Upper lobe of left lung (tissue), 4 donors: ENCODE data around the gene CNTNAP2.
"Not testable (repeated sequence)": the region's sequence is repeated elsewhere in the genome, so short reads cannot be mapped to it uniquely, and the experiment has no call there.

ENCODE experiments used
- POLR2A ChIP-seq, 4 donors: fragments of 450-650 bp; IDR thresholded peaks; one replicate each; pipeline ENCODE4 v1.5.1; 2016 to 2017; ENCODE audit warnings: antibody characterized with exemption in 4 of 4, mild to moderate bottlenecking in 2 of 4
- TF ChIP-seq, protein P1 (sequence below), 6 experiments: fragments of 450-650 bp in 4 of 6; fragments of 200-600 bp in 2 of 6; sonication (generic) in 2 of 6; IDR thresholded peaks; one replicate each; pipeline ENCODE4 v1.5.1; 2016 to 2019; ENCODE audit warnings: antibody characterized with exemption in 6 of 6

DNA sequence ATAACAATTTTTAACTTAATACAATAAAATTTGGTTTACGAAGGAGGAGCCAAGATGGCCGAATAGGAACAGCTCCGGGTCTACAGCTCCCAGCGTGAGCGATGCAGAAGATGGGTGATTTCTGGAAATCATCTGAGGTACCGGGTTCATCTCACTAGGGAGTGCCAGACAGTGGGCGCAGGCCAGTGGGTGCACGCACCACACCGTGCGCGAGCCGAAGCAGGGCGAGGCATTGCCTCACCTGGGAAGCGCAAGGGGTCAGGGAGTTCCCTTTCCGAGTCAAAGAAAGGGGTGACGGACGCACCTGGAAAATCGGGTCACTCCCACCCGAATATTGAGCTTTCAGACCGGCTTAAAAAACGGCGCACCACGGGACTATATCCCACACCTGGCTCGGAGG lies 789.1 kb downstream of the CNTNAP2 start:
- TF ChIP-seq, protein P1, sequence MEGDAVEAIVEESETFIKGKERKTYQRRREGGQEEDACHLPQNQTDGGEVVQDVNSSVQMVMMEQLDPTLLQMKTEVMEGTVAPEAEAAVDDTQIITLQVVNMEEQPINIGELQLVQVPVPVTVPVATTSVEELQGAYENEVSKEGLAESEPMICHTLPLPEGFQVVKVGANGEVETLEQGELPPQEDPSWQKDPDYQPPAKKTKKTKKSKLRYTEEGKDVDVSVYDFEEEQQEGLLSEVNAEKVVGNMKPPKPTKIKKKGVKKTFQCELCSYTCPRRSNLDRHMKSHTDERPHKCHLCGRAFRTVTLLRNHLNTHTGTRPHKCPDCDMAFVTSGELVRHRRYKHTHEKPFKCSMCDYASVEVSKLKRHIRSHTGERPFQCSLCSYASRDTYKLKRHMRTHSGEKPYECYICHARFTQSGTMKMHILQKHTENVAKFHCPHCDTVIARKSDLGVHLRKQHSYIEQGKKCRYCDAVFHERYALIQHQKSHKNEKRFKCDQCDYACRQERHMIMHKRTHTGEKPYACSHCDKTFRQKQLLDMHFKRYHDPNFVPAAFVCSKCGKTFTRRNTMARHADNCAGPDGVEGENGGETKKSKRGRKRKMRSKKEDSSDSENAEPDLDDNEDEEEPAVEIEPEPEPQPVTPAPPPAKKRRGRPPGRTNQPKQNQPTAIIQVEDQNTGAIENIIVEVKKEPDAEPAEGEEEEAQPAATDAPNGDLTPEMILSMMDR (IDR thresholded peaks at IDR 0.05), result not testable (repeated sequence)
- not testable (repeated sequence) for TF ChIP-seq POLR2A (IDR thresholded peaks at IDR 0.05)
